IMR-90 (cell line): ENCODE results near the gene PIR. TPM values are rescaled to one million over a fixed set of nuclear protein-coding genes. Genes with fewer than 3 reads are reported as not detected.

Experiments used
- ATAC-seq: fragments of 200-7000 bp; cut with Tn5 transposase; 2 replicates; pipeline ENCODE4 v1.9.1; 2020; ENCODE audit warnings: low read depth, mild to moderate bottlenecking, moderate library complexity
- BruUV-seq: library from RNA; stranded (reverse); fragments of 400-500 nt; replicated peaks from 2 replicates; lab custom pipeline; 2021; lab: Mats Ljungman, UMichigan
- CTCF ChIA-PET: fragments of 300-600 bp; formaldehyde crosslinking; extraction: SDS; loops from one replicate; lab custom pipeline; 2021; ENCODE audit warnings: antibody characterized with exemption; lab: Yijun Ruan, JAX
- POLR2A ChIA-PET: fragments of 300-600 bp; sonication (Branson Sonifier 250); formaldehyde crosslinking; loops from one replicate; lab custom pipeline; 2022; ENCODE audit warnings: antibody characterized with exemption; ENCODE audit not compliant: unreplicated experiment; lab: Charles Lee
- DNase-seq: peaks from one replicate; pipeline ENCODE4 v3.0.0; 2013
- H2AFZ ChIP-seq: replicated peaks from 2 replicates; pipeline ENCODE3; 2013; ENCODE audit warnings: low read length, mild to moderate bottlenecking; ENCODE audit not compliant: poor library complexity
- H2AK5ac ChIP-seq: 2 replicates; pipeline ENCODE4 v1.6.1; 2013; ENCODE audit warnings: low read depth, low read length, inconsistent platforms
- H2AK9ac ChIP-seq: replicated peaks from 2 replicates; pipeline ENCODE3; 2013; ENCODE audit warnings: mild to moderate bottlenecking, low read depth, low read length, moderate library complexity; ENCODE audit not compliant: poor library complexity
- H2BK120ac ChIP-seq: 2 replicates; pipeline ENCODE4 v1.6.1; 2013; ENCODE audit warnings: low read depth, low read length, inconsistent platforms
- H2BK15ac ChIP-seq: 3 replicates; pipeline ENCODE4 v1.6.1; 2013; ENCODE audit warnings: low read depth, low read length, inconsistent platforms
- H2BK20ac ChIP-seq: 2 replicates; pipeline ENCODE4 v1.6.1; 2013; ENCODE audit warnings: low read depth, mild to moderate bottlenecking, inconsistent platforms, low read length, moderate library complexity
- H2BK5ac ChIP-seq: 2 replicates; pipeline ENCODE4 v1.6.1; 2013; ENCODE audit warnings: mild to moderate bottlenecking, low read depth, low read length, inconsistent platforms; ENCODE audit not compliant: poor library complexity, severe bottlenecking
- H3K14ac ChIP-seq: replicated peaks from 2 replicates; pipeline ENCODE4 v1.6.1; 2013; ENCODE audit warnings: low read depth, low read length, inconsistent platforms
- H3K18ac ChIP-seq: 2 replicates; pipeline ENCODE4 v1.6.1; 2013; ENCODE audit warnings: low read depth, low read length, control low read depth
- H3K23ac ChIP-seq: 2 replicates; pipeline ENCODE4 v1.6.1; 2013; ENCODE audit warnings: low read depth, low read length, inconsistent platforms
- H3K27ac ChIP-seq: 2 replicates; pipeline ENCODE4 v1.5.1; 2013; ENCODE audit warnings: mild to moderate bottlenecking, control low read depth, low read length; ENCODE audit not compliant: insufficient read depth
- H3K27me3 ChIP-seq: 2 replicates; pipeline ENCODE4 v1.6.1; 2013; ENCODE audit warnings: low read length; ENCODE audit not compliant: control insufficient read depth, insufficient read depth
- H3K36me3 ChIP-seq: 2 replicates; pipeline ENCODE4 v1.6.1; 2013; ENCODE audit warnings: low read length, mixed read lengths; ENCODE audit not compliant: control insufficient read depth, insufficient read depth
- H3K4ac ChIP-seq: 2 replicates; pipeline ENCODE4 v1.6.1; 2013; ENCODE audit warnings: low read depth, low read length, inconsistent platforms
- H3K4me1 ChIP-seq: 2 replicates; pipeline ENCODE4 v1.6.1; 2013; ENCODE audit warnings: low read length, mixed read lengths; ENCODE audit not compliant: control insufficient read depth, insufficient read depth
- H3K4me2 ChIP-seq: 2 replicates; pipeline ENCODE4 v1.6.1; 2013; ENCODE audit warnings: low read depth, mild to moderate bottlenecking, control low read depth, low read length, moderate library complexity
- H3K4me3 ChIP-seq: 2 replicates; pipeline ENCODE4 v1.5.1; 2013; ENCODE audit warnings: low read depth, mild to moderate bottlenecking, control low read depth, low read length, moderate library complexity; ENCODE audit not compliant: insufficient read depth
- H3K56ac ChIP-seq: 2 replicates; pipeline ENCODE4 v1.6.1; 2013; ENCODE audit warnings: low read length, inconsistent platforms; ENCODE audit not compliant: insufficient read depth; ENCODE audit errors: extremely low read depth
- H3K79me1 ChIP-seq, 2 experiments: 2 replicates each; pipeline ENCODE4 v1.6.1; 2013; ENCODE audit warnings: low read length in 2 of 2, inconsistent platforms in 1 of 2, low read depth in 1 of 2
- H3K9ac ChIP-seq: 2 replicates; pipeline ENCODE4 v1.6.1; 2013; ENCODE audit warnings: low read depth, low read length, control low read depth
- H3K9me1 ChIP-seq: 2 replicates; pipeline ENCODE4 v1.6.1; 2013; ENCODE audit warnings: low read length, inconsistent platforms; ENCODE audit not compliant: insufficient read depth
- H3K9me3 ChIP-seq: 2 replicates; pipeline ENCODE4 v1.6.1; 2013; ENCODE audit warnings: low read length; ENCODE audit not compliant: control insufficient read depth, insufficient read depth
- H4K20me1 ChIP-seq: 2 replicates; pipeline ENCODE4 v1.6.1; 2013; ENCODE audit warnings: low read length, inconsistent platforms; ENCODE audit not compliant: insufficient read depth
- H4K5ac ChIP-seq: 2 replicates; pipeline ENCODE4 v1.6.1; 2013; ENCODE audit warnings: mild to moderate bottlenecking, low read depth, low read length, control low read depth
- H4K8ac ChIP-seq, 2 experiments: 2 replicates each; pipeline ENCODE4 v1.6.1; 2013; ENCODE audit warnings: low read depth in 2 of 2, low read length in 2 of 2, control low read depth in 1 of 2, inconsistent platforms in 1 of 2
- H4K91ac ChIP-seq: 2 replicates; pipeline ENCODE4 v1.6.1; 2013; ENCODE audit warnings: low read depth, low read length, inconsistent platforms; ENCODE audit not compliant: insufficient read depth
- MAZ ChIP-seq: IDR thresholded peaks from 2 replicates; pipeline ENCODE4 v1.6.1; 2012; ENCODE audit warnings: low read depth, mild to moderate bottlenecking, low read length, improper control_type of control experiment, moderate library complexity, borderline replicate concordance
- MXI1 ChIP-seq: IDR thresholded peaks from 2 replicates; pipeline ENCODE4 v1.6.1; 2012; ENCODE audit warnings: low read depth, mild to moderate bottlenecking, low read length, moderate library complexity, borderline replicate concordance
- POLR2A ChIP-seq: IDR thresholded peaks from 2 replicates; pipeline ENCODE4 v1.6.1; 2012; ENCODE audit warnings: mild to moderate bottlenecking, low read depth, low read length
- WGBS, 2 experiments: methylation state at CpG; one replicate each; pipeline versions ENCODE4 v1.1.5 to v1.1.7; 2013; ENCODE audit warnings: missing lambda C conversion rate in 2 of 2; ENCODE audit not compliant: insufficient read length in 1 of 2; ENCODE audit errors: extremely low coverage in 2 of 2; 5-methylcytosine and 5-hydroxymethylcytosine counted together
- dilution Hi-C: fragments of 300-500 bp; cut with HindIII; formaldehyde crosslinking; loops from one replicate; pipeline ENCODE4 v1.14.3; 2018; ENCODE audit warnings: low sequenced_read_pairs; ENCODE audit not compliant: unreplicated experiment
- in situ Hi-C: fragments of 300-500 bp; cut with MboI; formaldehyde crosslinking; loops from 3 replicates; pipeline ENCODE4 v1.14.3; 2019; ENCODE audit warnings: low sequenced_read_pairs, inconsistent platforms, mixed read lengths
- intact Hi-C: fragments of 100-400 bp; cut with micrococcal nuclease; formaldehyde crosslinking; loops from 2 replicates; pipeline ENCODE4 v1.10.0; 2022
- polyA plus RNA-seq, 3 experiments: library from polyadenylated mRNA; depleted of rRNA; stranded (reverse); fragments of >200 nt; gene quantifications; 2 replicates each; pipeline ENCODE4 v1.2.3, GENCODE V29; 2012; ENCODE audit warnings: low replicate concordance in 1 of 3
- total RNA-seq: library from RNA; depleted of rRNA; stranded (reverse); fragments of >200 nt; gene quantifications from 2 replicates; pipeline ENCODE4 v1.2.3, GENCODE V29; 2012

PIR gene
- total and polyA plus RNA-seq, 2 of the 4 experiments (the other 2 are of a cell fraction), result 5.7 to 8.7 TPM

GRCh38 chrX:15514279-15514678, 21.1 kb upstream of the PIR start:
- in situ Hi-C loops (no loop called here), dilution Hi-C loops (no loop called here)
- no TSS peak for BruUV-seq

More at GRCh38 chrX:15514279-15514678, 21.1 kb upstream of the PIR start:
- ATAC-seq, result no peak
- no peak overlapping the region for H3K56ac ChIP-seq
- no peak overlapping the region for H2BK15ac ChIP-seq
- no peak overlapping the region for H2AK9ac ChIP-seq
- H2AK5ac ChIP-seq, result no peak overlapping the region
- no peak overlapping the region for H3K18ac ChIP-seq
- H3K4ac ChIP-seq, result no peak overlapping the region
- H3K4me2 ChIP-seq, result no peak overlapping the region
- no peak overlapping the region for H4K91ac ChIP-seq
- no peaks in the 10 kb centered on the region for H3K79me1 ChIP-seq
- CTCF ChIA-PET, result interaction anchor here (0.6 kb wide), 1 partner anchor 1157 kb away, joined by 6 read pairs; no protein-coding TSS in a partner anchor
- H2BK5ac ChIP-seq, result no peak overlapping the region
- H3K4me3 ChIP-seq, result no peak overlapping the region
- no peak overlapping the region for H3K27ac ChIP-seq
- H3K23ac ChIP-seq, result no peak overlapping the region
- intact Hi-C loops, result no loop called here
- no peaks in the 10 kb centered on the region for H4K20me1 ChIP-seq
- H3K36me3 ChIP-seq, result no peaks in the 10 kb centered on the region
- H2BK120ac ChIP-seq, result no peak overlapping the region
- H4K5ac ChIP-seq, result no peak overlapping the region
- WGBS, 2 experiments, result no CpG with 5 or more reads among the region's 1 CpG
- TF ChIP-seq POLR2A (no peak), MXI1 (no peak), MAZ (no peak)
- H3K14ac ChIP-seq, result no peak overlapping the region
- H3K27me3 ChIP-seq, result peaks cover 17% of the 10 kb centered on the region
- H3K9me1 ChIP-seq, result no peaks in the 10 kb centered on the region
- DNase-seq, result no peak
- H2AFZ ChIP-seq, result no peak overlapping the region
- POLR2A ChIA-PET, result no interaction called here
- H3K9ac ChIP-seq, result no peak overlapping the region
- no peaks in the 10 kb centered on the region for H3K9me3 ChIP-seq
- H3K4me1 ChIP-seq, result no peaks in the 10 kb centered on the region
- no peak overlapping the region for H2BK20ac ChIP-seq
- H4K8ac ChIP-seq, result no peak overlapping the region
